ENCODE results near the gene GGNBP2.

GGNBP2 gene

DNA sequence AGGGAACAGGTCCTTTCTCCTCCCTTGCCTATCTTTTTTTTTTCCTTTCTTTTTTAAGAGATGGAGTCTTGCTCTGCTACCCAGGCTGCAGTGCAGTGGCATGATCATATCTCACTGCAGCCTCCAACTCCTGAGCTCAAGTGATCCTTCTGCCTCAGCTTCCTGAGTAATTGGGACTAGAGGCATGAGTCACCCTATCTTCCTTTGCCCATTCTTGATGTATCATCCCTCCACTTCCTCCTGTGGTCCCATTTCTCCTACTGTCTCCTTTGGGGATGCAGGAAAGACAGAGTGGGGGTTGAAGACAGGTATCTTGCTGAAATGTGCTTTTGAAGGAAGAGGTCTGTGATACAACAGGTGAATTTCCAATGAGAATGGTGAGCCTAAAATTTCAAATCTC is 15.6 kb upstream of the GGNBP2 start:
- TF ChIP-seq, protein P1, sequence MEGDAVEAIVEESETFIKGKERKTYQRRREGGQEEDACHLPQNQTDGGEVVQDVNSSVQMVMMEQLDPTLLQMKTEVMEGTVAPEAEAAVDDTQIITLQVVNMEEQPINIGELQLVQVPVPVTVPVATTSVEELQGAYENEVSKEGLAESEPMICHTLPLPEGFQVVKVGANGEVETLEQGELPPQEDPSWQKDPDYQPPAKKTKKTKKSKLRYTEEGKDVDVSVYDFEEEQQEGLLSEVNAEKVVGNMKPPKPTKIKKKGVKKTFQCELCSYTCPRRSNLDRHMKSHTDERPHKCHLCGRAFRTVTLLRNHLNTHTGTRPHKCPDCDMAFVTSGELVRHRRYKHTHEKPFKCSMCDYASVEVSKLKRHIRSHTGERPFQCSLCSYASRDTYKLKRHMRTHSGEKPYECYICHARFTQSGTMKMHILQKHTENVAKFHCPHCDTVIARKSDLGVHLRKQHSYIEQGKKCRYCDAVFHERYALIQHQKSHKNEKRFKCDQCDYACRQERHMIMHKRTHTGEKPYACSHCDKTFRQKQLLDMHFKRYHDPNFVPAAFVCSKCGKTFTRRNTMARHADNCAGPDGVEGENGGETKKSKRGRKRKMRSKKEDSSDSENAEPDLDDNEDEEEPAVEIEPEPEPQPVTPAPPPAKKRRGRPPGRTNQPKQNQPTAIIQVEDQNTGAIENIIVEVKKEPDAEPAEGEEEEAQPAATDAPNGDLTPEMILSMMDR (conservative IDR thresholded peaks at IDR 0.05; ENCODE audit: low read depth, low read length): no peak
- H3K4me3 ChIP-seq (ENCODE audit: low read length): no peak overlapping the region
- DNase-seq (ENCODE audit: low read depth): no peak

DNA sequence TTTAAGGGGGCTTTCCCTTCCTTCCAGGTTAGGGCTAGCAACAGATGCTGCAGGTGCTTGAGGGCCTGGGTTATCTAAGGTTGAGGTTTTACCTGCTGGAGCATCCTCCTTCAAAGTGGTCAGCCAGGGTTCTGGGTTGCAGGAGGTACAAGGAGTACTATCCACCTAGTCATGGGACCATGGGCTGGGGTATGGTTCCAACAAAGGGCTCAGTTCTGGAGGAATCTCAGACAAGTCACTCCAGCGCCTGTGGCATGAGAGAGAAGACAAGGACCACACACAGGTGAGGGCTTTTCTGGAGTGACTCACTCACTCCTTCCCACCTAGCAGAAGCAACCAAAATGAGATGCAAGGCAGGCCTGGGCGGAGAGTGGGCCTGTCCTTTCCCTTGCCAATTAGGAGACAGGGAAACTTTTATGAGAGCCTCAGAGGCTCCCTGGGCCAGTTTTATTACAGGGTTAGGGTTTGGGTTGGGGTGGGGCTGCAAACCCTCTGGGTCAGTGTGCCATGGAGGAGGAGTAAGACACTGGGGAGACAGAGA is 12.2 kb upstream of the GGNBP2 start:
- H3K4me3 ChIP-seq (ENCODE audit: low read length): no peak overlapping the region
- no peak for DNase-seq (ENCODE audit: low read depth)
- TF ChIP-seq, protein P1 (conservative IDR thresholded peaks at IDR 0.05; ENCODE audit: low read depth, low read length): no peak

DNA sequence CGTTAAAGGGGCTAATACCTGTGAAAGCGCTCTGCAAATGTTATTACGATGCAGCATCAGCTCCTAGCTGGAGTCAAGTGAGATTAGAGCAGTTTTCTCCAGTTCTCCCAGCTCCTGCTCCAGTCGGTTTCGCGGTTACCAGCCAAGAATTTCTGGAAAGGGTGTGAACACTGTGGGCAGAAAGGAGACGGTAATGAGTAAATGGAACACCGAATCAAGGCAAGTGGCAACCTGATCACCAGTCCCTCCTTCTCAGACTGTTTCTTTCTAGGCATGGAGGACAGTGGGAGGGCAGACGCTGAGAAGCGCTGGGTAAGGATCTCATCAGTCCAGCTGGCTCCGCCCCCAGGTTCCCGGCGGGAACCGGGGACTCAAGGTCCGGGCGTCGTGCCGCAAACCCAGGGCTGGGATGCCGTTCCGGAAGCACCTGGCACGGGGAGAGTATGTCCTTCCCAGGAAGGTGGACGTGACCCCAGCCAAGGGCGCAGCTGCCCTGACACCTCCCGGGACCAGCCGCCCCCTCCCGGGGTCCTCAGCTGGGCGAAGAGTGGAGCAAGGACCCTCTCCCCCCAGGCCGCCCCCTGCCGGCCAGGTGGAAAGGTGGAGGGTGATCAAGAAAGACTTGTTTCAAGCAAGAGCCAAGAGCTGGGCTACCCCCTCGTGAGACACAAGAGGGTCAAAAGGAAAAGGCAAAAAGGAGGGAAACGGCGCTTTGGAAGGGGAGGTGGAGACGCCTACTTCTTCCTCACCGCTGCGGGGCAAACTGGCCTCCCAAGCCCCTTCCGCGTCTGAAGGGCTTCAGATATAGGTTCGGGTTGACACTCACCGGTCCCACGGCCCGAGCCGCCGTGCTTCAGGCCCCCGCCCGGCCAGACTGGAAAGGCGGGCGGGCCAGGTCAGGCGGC is 10.5 kb upstream of the GGNBP2 start:
- DNase-seq (ENCODE audit: low read depth): no peak
- TF ChIP-seq, protein P1 (conservative IDR thresholded peaks at IDR 0.05; ENCODE audit: low read depth, low read length): peak; percentile 70
- peak overlapping the region; percentile 84 for H3K4me3 ChIP-seq (ENCODE audit: low read length)

DNA sequence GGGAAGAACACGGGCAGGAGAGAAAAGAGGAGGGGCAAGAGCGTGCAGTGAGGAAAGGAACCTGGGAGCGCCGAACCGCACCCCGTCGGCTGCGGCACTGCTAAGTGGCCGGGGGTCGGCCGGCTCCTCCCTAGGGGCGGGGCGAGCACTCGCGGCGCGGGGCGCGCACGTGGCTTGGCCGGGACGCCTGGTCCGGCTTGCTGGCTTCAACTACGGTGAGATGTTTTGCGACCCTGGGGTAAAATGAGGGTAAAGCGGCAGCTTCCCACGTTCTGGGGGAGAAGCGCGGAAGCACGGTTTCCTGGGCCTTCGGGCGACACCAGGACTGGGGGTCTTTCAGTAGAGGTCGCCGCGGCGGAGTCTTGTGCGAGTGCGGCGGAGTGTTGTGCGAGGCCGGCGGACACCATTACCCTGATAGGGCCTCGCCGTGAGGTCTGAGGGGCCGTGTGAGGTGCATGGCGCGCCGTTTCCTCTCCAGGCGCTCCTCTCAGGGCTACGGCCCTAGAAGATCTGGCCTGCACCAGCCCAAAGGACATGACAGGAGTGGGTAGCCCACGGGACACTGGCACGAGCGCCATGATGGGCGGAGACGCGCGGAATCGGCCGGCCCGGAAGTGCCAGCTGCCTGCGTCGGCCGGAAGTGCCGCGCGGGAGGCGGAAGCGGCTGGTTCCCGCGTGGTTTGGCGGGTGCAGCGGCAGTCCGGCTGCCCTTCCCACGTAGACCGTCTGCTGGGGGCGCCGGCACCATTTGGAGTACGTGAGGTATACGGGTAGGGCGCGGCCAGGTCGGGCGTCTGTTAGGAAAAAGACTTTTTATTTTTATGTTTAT is 9.7 kb upstream of the GGNBP2 start, which contains the start of the genes MYO19 and PIGW:
MYO19 (minus strand) TSS at position 29 of the 829 bp plus-strand sequence. CDS start 2,330 bp downstream, outside the sequence.
PIGW (plus strand) TSS at position 148 of the 829 bp plus-strand sequence. CDS start 2,115 bp downstream, outside the sequence.
- H3K4me3 ChIP-seq (ENCODE audit: low read length): peak within 1 kb of the TSS; percentile 84
- DNase-seq (ENCODE audit: low read depth): peak; percentile 56
- TF ChIP-seq, protein P1 (conservative IDR thresholded peaks at IDR 0.05; ENCODE audit: low read depth, low read length): no peak

DNA sequence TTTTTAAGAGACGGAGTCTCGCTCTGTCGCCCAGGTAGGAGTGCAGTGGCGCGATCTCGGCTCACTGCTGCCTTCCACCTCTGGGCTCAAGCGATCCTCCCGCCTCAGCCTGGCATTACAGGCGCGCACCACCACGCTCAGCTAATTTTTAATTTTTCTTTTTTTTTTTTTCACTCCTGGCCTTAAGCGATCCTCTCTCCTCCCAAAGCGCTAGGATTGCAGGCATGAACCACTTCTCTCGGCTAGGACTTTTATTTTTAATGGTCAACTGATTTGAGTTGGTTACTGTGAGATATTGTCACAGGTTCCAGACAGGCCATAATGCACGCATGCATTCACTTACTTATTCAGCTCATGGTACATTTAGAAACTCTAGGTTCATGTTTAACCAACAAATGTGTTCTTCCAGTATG is 9.0 kb upstream of the GGNBP2 start:
- peak overlapping the region; percentile 84 for H3K4me3 ChIP-seq (ENCODE audit: low read length)
- no peak for DNase-seq (ENCODE audit: low read depth)
- TF ChIP-seq, protein P1 (conservative IDR thresholded peaks at IDR 0.05; ENCODE audit: low read depth, low read length): no peak

DNA sequence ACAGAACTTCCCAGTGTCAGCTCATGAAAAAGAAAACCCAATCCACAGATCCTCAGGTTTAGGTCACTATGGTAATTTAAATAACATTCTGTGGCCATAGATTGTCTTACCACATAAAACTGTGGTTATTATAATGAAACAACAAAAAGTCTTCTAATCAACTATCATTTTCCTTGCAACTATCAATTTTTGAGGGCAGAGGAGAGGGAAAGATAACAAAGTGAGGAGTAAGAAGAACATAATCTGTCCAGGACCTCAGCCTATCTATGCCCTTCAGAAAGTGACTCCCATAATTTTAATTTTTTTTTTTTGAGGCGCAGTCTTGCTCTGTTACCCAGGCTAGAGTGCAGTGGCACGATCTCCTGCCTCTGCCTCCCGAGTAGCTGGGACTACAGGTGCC is 4.0 kb upstream of the GGNBP2 start:
- no peak overlapping the region for H3K4me3 ChIP-seq (ENCODE audit: low read length)
- no peak for DNase-seq (ENCODE audit: low read depth)
- TF ChIP-seq, protein P1 (conservative IDR thresholded peaks at IDR 0.05; ENCODE audit: low read depth, low read length): no peak
